Activated CD8-positive, alpha-beta memory T cell treated with anti-CD3 and anti-CD28 coated beads, Interleukin-2, amount 50 U/mL, for 1 hour (primary cell): Measurements from ENCODE around the gene ALKBH6.
"Not testable (repeated sequence)": the region's sequence is repeated elsewhere in the genome, so short reads cannot be mapped to it uniquely, and the experiment has no call there.

Experiments used
- DNase-seq: peaks from one replicate; pipeline ENCODE4 v3.0.0-alpha.2; 2020; ENCODE audit errors: extremely low read depth

Gene ALKBH6

DNA sequence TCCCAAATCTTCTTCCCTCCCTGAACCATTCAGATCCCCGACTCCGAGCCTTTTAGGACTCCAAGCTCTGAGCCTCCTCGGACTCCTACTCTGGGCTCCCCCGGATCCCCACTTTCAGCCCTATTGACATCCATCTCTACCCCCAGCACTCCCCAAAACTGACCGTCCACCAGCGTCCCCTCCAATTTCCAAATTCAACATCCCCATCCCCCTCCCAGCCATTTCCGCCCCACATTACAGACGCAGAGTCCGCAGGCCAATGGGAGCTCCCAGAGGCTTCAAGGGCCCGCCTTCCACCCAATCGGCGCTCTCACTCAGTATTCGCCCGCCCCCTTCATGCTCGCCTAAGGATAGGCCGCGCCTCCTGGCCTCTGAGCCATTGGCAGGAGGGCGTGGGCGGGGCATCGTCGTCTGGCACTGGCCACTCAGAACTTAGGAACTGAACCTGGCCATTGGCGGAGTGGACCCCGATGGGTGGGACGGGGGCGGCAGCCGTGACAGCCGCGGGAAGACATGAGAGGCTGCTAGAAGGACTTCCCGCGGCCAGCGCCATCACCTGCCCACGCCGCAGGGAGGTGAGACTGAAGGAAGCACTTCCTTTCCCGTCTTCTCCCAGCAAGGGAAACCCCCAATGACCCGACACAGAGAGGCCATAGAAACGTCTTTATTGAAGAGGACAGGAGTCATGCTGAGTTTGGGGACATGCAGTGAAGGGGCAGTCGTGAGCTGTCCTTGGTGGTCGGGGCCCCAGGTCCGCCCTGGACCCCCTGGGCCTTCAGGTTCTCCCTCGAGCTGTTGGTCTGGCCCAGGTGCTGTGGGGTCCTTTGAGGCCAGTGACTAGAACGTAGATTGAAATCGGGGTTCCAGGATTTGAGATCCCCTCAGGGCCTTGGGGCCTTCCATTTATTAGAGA, at the start of gene ALKBH6:
ALKBH6 (minus strand) TSS at position 202 of the 913 bp plus-strand sequence. CDS start 816 bp downstream, outside the sequence.
- DNase-seq = peak; percentile 99

DNA sequence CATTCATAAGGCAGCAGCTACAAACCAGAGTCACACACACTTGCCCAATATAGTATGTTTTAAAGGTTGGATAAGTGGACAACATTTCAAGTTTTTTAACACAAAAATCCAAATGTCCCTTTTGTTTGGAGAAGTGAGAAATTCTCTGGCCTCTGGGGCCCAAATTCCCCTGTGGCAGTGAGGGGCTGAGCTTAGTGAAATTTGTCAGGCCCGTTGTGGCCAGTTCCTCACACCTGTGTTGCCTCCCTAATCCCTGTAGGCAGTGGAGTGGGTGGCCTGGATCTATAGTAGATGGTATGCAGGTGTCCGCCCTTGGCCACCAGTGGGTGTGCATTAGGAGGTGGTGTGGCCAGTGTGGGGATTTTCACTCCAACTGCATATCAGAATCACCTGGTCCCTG, 47.4 kb upstream of the ALKBH6 start:
- no peak for DNase-seq

DNA sequence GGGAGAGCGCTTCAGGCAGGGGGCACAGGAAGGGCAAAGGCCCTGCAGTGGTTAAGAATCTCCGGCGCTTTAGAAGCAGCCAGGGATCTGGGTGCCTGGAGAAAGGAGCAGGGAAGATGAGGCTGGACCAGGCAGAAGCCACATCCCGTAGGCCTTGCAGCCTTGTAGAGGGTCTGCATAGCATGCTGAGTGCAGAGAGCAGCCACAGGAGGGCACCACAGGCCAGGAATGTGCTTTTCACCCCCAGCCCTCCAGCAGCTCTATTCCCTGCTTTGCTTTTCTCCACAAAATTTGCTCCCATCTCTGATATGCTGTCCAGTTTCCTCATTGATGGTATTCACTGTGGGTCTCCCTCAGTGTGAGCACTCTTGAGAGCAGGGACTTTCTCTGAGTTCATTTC, 46.4 kb upstream of the ALKBH6 start:
- DNase-seq = no peak

DNA sequence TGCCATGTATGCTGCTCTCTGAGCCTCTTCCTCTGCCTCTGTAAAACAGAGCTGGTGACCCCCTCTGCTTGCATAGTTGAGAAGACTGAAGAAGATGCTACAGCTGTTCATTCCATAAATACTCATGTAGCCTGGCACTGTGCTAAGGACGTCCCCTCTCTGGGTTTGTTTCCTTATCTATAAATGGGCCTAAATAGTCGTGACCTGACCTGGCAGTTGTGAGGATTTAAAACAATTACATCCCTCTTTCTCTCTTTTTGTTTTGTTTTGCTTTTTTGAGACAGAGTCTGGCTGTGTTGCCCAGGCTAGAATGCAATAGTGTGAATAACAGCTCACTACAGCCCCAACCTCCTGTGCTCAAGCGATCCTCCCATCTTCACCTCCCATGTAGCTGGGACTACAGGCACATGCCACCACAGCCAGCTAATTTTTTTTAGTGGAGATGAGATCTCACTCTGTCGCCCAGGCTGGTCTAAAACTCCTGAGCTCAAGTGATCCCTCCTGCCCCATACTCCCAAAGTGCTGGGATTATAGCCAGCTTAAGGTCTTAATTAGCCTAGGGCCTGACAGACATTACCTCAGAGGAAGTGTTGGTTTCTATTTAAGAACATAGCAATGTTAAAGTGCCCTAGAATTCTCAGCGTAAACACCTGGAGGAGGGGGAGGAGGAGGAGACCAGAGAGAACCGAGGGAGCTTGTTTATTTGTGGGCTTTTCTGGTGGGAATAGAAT, 45.3 kb upstream of the ALKBH6 start:
- DNase-seq = no peak

DNA sequence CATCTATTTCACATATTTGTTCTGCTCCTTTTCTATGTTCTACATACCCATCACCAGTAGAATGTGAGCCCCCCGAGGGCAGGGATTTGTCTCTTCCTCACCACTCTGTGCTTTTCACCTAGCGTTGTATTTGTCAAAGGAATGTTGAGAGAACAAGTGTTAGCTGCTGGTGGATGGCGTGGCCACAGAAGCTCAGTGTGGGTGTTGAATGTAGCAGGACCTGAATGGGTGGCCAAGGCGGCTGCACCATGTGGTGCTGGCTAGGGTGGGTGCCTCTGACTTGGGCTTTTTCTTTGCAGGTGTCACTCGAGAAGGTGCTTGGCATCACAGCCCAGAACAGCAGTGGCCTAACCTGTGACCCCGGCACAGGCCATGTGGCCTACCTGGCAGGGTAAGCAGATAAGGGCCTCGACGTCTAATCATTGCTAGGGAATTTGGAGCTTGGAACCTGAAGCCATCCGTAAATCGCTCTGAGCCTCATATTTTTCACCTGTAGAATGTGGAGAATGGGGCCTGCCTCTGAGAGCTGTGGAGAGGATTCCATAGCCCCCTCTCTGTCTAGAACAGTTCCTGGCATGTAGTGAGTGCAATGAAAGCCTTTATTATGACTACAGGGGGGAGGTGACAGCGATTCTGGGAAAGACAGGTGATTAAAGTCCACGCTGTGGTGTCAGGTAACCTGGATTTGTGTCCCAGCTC, 44.6 kb upstream of the ALKBH6 start:
- no peak for DNase-seq

DNA sequence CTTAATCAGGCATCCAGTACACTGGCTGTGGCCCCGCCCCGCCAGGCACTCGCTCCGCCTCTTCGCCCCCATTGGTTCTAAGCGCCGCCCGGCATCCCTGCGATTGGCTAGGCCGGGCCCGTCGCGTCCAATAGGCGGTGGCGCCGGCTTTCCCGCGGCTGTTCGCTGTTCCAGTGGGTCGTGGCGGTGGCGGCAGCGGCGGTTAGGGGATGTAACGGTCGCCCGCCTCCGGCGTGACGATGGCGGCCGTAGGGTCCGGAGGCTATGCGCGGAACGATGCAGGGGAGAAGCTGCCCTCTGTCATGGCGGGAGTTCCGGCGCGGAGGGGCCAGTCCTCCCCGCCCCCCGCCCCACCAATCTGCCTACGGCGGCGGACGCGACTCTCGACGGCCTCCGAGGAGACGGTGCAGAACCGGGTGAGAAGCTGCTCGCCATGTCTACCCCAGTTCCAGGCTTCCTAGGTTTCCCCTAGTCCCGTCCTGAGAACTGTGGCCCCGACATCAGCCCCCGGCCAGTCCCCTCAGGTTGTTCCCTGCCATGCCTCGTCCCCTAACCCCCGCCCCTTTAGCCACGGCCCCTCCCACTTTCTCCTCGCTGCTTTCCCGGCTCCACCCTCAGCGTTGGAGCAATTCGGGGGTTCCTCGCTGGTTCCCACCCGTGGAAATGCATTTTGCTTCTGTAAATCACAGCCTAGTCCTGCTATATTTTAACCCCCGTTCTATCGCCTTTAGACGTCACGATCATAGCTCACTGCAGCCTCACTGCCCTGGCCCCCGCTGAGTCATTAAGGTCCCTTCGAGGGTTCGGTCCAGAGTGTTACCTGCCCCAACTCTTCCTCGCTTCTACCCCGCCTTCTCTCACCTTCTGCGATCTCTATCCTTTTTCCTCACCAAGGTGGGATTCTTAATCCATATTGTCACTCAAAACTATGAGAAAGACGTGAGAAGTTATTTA, 41.0 kb upstream of the ALKBH6 start, which contains the start of gene WDR62:
WDR62 (plus strand) TSS at position 165 of the 954 bp plus-strand sequence; CDS start at position 240, 75 bp downstream.
- DNase-seq = peak; percentile 80

DNA sequence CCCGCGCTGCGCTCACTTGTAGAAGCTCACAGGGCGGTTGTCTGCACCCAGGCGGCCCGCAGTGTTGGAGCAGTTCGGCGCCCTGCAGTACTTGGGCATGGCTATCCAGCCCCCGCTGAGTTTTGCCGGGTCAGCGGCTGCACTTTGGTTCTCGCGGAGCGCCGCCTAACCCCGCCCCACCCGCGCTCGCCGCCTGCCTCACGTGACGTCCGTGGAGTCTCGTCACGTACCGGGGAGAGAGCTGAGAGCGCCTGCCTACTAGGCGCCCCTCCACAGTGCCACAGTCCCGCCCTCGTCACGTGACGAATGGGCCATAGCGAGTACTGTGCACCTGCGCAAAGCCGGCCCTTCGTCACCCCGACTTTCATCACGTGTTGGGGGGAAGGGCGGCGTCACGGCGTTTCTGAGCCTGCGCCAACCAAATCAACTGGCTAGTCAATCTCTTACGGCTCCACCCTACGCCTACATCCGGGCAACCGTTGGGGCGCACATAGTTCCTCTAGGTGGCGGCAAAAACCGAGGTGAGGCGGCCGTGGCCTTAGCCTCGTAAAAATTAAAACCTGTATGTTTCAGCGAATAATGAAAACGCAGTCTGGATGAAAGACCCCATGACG, 40.2 kb upstream of the ALKBH6 start, which contains the start of gene THAP8:
THAP8 (minus strand) TSS at position 167 of the 614 bp plus-strand sequence; CDS start at position 99, 68 bp downstream.
- peak; percentile 99 for DNase-seq

DNA sequence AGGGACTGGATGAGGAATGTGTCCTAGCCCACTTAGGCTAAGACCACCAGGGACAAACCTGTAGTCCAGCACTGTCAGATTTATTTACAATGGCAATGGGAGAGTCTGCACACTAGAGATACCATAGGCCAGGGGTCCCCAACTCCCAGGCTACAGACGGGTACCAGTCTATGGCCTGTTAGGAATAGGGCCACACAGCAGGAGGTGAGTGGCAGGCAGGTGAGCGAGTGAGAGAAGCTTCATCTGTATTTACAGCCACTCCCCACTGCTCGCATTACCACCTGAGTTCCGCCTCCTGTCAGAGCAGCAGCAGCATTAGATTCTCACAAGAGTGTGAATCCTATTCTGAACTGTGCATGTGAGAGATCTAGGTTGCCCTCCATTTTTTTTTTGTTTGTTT, 37.6 kb upstream of the ALKBH6 start:
- no peak for DNase-seq

DNA sequence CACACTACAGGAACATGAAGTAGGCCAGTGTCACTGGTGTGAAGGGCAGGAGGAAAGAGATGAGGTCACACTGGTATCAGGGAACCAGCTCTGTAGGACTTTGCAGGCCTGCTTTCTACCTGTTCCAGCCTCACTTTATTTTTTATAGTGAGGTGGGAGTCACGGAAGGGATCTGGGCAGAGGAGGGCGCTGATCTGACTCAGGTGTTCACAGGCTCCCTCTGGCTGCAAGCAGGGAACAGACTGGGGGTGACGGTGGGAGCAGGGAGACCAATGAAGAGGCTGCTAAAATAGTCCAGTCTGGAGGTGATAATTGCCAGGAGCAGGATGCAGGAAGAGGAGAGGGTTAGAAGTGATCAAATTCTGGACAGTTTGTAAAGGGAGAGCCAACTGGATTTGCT, 37.2 kb upstream of the ALKBH6 start:
- no peak for DNase-seq

DNA sequence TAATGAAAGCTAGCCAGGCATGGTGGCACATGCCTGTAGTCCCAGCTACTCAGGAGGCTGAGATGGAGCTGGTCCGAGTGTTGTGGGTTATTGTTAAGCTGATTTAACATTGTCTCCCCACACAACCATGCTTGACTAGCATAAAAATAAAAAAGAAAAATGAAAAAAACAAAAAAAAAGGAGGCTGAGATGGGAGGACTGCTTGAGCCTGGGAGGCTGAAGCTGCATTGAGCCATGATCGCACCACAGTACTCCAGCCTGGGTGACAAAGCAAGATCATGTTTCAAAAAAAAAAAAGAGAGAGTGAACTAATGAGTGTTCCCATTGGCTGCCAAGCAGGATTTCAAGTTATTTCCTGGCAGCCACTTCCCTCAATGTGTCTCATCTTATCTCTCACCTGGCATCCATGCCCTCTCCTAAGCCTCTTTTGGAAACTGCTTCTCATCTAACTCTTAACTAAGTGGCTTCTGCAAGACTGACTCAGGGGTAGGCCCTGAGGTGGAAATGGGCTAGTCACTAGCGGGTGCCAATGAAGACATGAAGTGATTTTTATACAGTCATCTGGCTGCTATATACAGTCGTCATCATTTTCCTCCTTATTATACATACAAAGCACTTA, 35.2 kb upstream of the ALKBH6 start:
- no peak for DNase-seq

DNA sequence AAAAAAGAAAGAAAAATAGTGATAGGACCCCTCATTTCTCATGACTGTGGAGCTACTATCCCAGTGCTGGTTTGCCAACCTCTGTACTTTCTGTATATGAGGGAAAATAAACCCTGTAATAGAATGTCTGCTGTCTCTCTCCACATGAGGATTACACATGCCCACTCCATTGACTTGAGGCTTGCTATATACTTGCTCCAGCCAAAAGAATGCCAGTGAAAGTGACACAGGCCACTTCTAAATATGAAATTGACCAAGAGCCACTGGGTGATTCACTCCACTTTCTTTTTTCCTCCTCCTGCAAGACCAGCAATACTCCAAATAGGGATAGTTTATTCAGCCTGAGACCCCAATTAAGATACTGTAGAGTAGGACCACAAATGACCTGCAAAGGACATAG, 33.8 kb upstream of the ALKBH6 start:
- no peak for DNase-seq

DNA sequence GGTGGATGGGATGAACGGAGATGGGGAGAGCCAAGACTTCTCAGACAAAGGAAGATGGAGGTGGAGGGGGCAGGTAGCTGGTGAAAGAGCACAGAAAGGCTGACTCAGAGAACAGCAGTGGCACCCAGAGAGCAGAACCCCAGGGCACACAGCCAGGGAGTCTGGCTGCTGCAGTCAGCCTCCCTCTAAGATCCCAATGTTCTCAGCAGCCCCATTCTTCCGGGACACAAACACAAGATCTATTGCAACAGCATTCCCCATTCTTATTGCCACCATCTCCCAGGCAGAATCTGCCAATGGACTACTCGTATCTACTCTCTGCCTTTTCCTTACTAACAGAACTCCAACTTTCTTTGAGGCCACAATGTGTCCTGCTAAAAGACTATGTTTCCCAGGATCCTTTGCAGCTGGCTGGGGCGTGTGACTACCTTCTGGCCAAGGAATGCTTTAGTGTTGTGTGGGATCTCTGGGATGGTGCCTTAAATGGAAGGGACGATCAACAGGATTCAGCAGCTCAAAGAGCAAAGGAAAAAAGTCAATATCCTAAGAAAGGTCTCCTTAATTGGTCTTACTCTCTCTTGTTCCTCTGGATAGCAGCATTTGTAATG, 32.5 kb upstream of the ALKBH6 start:
- DNase-seq = no peak

DNA sequence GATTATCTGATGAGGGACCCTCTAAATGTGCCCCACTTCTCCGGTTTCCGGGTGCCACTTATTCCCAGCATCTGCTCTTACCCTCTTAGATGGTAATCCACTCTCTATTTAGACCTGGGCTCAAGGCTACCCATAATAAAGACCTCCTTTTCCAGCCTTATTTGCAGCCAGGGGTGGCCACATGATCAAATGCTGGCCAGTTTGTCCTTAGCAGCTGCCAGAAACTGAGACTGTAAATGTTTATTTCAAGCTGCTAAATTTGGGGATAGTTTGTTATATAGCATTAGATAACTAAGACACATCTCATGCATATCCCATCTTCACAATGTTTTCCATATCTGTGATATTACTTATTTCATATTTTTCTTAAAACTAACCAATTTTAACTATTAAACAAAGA, 29.9 kb upstream of the ALKBH6 start:
- DNase-seq = no peak

DNA sequence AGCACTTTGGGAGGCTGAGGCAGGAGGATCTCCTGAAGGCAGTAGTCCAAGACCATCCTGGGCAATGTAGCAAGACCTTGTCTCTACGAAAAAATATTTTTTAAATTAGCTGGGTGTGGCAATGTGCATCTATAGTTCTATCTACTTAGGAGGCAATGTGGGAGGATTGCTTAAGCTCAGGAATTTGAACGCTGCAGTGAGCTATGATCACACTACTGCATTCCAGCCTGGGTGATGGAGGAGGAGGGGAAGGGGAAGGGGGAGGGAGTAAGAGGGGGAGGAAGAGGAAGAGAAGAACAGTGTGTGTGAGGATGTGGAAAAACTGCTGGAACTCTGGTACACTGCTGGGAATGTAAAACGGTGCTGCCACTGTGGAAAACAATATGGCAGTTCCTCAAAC, 27.8 kb upstream of the ALKBH6 start:
- DNase-seq = no peak

DNA sequence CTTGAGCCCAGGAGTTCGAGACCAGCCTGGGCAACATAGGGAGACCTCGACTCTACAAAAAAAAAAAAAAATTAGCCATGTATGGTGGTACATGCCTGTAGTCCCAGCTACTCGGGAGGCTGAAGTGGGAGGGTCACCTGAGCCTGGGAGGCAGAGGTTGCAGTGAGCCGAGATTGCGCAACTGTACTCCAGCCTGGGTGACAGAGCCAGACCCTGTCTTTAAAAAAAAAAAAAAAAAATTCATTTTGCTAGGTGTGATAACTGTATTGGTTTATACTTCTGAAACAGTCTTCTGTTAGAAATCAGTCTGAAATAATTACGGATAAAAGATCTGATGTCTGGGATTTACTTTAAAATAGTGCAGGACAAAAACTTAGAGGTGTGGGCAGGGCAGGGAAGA, 27.1 kb upstream of the ALKBH6 start:
- not testable (repeated sequence) for DNase-seq

DNA sequence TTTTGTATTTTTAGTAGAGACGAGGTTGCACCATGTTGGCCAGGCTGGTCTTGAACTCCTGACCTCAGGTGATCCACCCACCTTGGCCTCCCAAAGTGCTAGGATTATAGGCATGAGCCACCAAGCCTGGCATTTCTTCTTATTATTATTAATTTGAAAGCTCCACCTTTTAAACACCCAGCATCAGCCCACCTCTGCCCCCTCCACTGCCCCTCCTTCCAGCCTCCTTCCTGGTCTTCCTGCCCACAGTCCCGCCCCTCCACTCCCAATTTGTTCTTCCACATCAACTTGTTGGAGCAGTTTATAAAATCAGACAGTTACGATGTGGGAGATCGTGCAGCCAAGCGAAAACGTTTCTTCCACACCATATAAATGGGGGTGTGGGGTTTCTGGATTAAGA, 26.5 kb upstream of the ALKBH6 start:
- no peak for DNase-seq

DNA sequence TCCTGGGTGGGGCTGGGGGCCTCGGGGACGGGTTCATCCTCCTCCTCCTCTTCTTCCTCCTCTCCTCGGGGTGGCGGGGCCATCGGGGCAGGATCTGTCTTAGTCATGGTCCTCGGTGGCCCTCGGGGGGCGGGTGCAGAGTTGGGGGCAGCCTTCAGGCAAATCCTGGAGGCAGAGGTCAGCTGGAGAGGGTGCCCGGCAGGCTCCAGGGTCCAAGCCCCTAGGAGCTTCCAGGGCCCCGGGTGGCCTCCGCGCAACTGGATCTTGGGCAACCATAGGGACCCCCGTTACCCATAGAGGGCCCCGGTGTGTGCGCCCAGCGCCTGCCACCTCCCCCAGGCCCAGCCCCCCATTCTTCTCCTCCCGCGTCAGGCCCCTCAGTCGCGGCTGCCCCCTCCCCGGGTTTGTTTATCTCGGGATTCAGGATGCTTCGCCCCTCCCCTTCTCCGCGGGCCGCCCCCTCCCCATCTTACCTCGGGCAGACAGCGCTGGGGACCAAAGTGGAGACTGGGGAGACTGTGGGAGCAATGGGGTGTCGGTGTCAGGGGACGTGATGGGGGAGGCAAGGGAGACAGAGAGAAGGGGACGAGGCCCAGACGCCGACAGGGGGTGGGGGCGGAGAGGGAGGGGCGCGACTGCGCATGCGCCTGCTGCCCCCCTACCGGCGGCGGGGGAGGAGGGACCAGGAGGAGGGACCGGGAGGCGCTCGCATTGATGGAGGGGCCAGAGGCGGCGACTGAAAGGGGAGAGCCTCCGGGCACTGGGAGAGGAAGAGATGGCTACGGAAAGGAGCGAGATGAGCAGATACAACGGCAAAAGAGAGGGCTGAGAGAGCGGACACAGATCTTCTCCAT, 18.5 kb upstream of the ALKBH6 start, which contains the start of gene CLIP3:
CLIP3 (minus strand) TSS at position 623 of the 854 bp plus-strand sequence; CDS start at position 107, 516 bp downstream.
- no peak for DNase-seq

DNA sequence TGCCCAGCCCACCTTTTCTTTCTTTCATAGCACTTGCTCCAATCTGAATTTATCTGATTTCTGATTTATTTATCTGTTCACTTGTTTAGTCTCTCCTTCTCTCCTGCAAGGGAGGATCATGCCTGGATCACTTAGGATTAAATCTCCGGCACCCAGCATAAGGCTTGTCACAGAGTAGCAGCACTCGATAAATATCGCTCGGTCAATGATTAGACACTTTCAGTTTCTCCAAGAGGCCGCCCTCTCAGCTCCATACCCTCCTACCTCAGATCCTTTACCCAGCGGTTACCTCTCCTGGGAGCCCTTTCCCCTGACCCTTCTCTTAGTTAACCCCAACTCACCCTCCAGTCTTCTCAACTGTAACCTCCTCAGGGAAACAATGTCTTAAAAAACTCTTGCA, 17.3 kb upstream of the ALKBH6 start:
- no peak for DNase-seq
